BJ (cell line): ENCODE results near the gene CYSLTR2. TPM values are rescaled to one million over a fixed set of nuclear protein-coding genes. Genes with fewer than 3 reads are reported as not detected.

Experiments
- CTCF ChIA-PET: fragments of 350-600 bp; formaldehyde crosslinking; extraction: SDS; loops from one replicate; lab custom pipeline; 2021; ENCODE audit warnings: antibody characterized with exemption, inconsistent platforms; lab: Yijun Ruan, JAX
- POLR2A ChIA-PET: fragments of 300-600 bp; sonication (Branson Sonifier 250); formaldehyde crosslinking; extraction: SDS; loops from one replicate; lab custom pipeline; 2021; ENCODE audit warnings: antibody characterized with exemption; lab: Charles Lee
- DNase-seq: peaks from one replicate; pipeline ENCODE4 v3.0.0-alpha.2; 2011; ENCODE audit warnings: low read depth
- H3K27me3 ChIP-seq: 2 replicates; pipeline ENCODE4 v1.6.0; 2011; ENCODE audit warnings: low read length; ENCODE audit not compliant: control insufficient read depth, insufficient read depth
- H3K36me3 ChIP-seq: 2 replicates; pipeline ENCODE4 v1.5.1; 2011; ENCODE audit warnings: low read length; ENCODE audit not compliant: control insufficient read depth, insufficient read depth
- H3K4me3 ChIP-seq: 2 replicates; pipeline ENCODE4 v1.5.1; 2011; ENCODE audit warnings: low read depth, mild to moderate bottlenecking, control low read depth, low read length
- polyA plus RNA-seq: library from polyadenylated mRNA; depleted of rRNA; stranded (reverse); fragments of >200 nt; gene quantifications from 2 replicates; pipeline ENCODE4 v1.2.3, GENCODE V29; 2011; rRNA removed
- TF ChIP-seq, protein P1 (sequence below): IDR thresholded peaks from 2 replicates; pipeline ENCODE4 v1.5.1; 2011; ENCODE audit warnings: low read depth, mild to moderate bottlenecking, control low read depth, inconsistent platforms, low read length, moderate library complexity; ENCODE audit not compliant: insufficient read depth

Gene CYSLTR2
- polyA plus RNA-seq, 1 experiment, result not detected

DNA sequence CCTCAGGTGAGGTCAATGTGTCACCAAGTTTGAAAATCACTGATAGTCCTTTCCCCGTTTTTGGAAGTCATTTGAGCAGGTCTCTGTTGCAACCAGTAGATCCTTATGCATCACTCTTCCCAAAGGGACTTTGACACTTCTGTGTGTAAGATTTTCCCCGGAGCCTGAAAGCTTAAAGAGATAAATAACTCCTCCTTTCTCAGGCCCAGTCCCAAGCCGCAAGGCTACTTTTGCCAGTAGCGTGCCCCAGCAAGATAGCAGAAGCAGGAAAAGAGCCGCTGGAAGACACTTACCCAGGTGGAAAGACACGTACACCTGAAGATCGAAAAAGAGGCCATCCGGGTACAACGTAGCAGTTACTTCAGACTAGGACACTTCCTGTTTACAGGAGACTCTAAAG, 106.9 kb downstream of the CYSLTR2 start:
- TF ChIP-seq, protein P1, sequence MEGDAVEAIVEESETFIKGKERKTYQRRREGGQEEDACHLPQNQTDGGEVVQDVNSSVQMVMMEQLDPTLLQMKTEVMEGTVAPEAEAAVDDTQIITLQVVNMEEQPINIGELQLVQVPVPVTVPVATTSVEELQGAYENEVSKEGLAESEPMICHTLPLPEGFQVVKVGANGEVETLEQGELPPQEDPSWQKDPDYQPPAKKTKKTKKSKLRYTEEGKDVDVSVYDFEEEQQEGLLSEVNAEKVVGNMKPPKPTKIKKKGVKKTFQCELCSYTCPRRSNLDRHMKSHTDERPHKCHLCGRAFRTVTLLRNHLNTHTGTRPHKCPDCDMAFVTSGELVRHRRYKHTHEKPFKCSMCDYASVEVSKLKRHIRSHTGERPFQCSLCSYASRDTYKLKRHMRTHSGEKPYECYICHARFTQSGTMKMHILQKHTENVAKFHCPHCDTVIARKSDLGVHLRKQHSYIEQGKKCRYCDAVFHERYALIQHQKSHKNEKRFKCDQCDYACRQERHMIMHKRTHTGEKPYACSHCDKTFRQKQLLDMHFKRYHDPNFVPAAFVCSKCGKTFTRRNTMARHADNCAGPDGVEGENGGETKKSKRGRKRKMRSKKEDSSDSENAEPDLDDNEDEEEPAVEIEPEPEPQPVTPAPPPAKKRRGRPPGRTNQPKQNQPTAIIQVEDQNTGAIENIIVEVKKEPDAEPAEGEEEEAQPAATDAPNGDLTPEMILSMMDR, result no peak
- ChIA-PET CTCF (no interaction called here), POLR2A (no interaction called here)
- Histone ChIP-seq H3K27me3 (peaks cover 5% of the 10 kb centered on the region; the same call in 1 of the 2 replicates), H3K4me3 (no peak overlapping the region), H3K36me3 (no peaks in the 10 kb centered on the region)
- no peak for DNase-seq

Other genes with a start within 250 kb of the CYSLTR2 start
- gene LPAR6, start 240.8 kb upstream of the CYSLTR2 start, polyA plus RNA-seq, result 4.4 and 12.7 TPM in 2 replicates
- gene RCBTB2, start 120.8 kb upstream of the CYSLTR2 start, polyA plus RNA-seq, result 9.5 and 12.7 TPM in 2 replicates